ENCODE data around the gene SORD.
"Not testable (repeated sequence)": the region's sequence is repeated elsewhere in the genome, so short reads cannot be mapped to it uniquely, and the experiment has no call there.

Gene SORD

DNA sequence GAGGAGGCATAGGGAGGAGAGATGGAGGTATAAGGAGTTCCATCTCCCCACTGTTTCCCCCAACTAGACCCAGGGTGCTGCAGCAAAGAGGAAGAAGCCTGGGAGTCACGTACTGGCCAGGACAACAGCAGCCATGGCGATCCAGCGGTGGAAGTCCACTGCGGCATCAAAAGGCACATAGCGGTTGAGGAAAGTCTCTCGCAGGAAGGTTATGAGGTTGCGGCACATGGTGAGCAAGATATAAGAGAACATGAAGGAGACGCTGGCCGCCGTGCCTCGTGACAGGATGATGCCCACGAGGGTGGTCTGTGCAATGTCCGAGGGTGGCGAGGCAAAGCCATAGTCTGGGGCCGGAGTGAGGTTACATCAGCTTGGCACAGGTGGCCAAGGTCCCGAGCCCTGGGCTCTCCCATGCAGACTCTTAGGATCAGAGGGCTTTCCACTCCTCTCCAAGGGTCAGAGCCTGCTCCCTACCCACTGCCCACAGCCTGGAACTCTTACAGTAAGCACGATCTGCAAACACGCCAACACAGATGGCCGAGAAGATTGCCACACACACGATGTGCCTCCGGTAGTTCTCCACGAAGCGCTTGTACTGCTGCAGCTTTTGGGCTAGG lies 76.7 kb downstream of the SORD start:
- ATAC-seq (ENCODE audit: low read depth), result no peak
- no peak for DNase-seq (ENCODE audit: low spot score)

DNA sequence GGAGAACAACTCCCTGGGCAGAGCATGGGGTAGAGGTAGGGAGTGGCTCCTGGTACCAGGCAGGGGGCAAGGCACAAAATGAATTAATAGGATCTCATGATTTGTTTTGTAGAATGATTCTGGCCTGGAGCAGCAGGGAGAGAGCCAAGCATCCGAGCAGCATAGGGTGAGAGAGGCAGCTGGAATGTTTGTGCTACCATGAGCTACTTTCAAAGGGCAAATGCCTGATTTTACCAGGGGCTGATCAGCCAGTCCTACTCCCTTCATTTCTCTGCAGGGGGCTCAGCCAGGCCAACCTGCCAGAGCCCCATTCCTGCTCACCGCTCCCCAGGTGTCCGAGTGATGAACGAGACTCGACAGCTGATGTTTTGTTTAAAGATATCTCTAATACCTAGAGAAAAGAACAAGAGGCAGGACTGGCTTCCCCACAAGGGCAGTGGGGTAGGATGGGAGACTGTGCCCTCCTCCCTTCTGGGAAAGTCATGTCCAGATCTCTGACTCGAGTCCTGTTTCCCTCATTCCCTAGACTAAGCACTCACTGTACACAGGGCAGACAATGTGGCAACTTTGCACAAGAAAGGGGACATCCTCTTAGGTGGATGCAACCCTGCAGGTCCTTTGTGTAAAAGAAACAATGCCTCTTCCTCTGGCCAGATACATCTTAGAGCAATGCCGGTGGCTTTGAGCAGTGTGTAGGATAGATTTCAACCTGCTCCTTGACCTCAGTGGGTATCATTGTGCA lies 78.1 kb downstream of the SORD start:
- H3K27me3 ChIP-seq (ENCODE audit: insufficient read depth, poor library complexity, severe bottlenecking), result no peaks in the 10 kb centered on the region
- no peaks in the 10 kb centered on the region for H3K4me1 ChIP-seq (ENCODE audit: insufficient read depth, poor library complexity, severe bottlenecking)
- H3K4me3 ChIP-seq (ENCODE audit: severe bottlenecking), result no peak overlapping the region
- peak; percentile 18; the same call in 1 of the 3 replicates for ATAC-seq (ENCODE audit: low read depth)
- H3K27ac ChIP-seq (ENCODE audit: poor library complexity, severe bottlenecking), result no peak overlapping the region
- H3K36me3 ChIP-seq (ENCODE audit: low read depth), result no peaks in the 10 kb centered on the region
- no peak for DNase-seq (ENCODE audit: low spot score)
- no peaks in the 10 kb centered on the region for H3K9me3 ChIP-seq (ENCODE audit: severe bottlenecking)
- TF ChIP-seq CTCF (IDR thresholded peaks at IDR 0.05; ENCODE audit: poor library complexity, severe bottlenecking), result no peak

More for the DNA sequence above, 76.7 kb downstream of the SORD start:
- H3K9me3 ChIP-seq (ENCODE audit: severe bottlenecking), result no peaks in the 10 kb centered on the region
- no peaks in the 10 kb centered on the region for H3K36me3 ChIP-seq (ENCODE audit: low read depth)
- no peak overlapping the region for H3K4me3 ChIP-seq (ENCODE audit: severe bottlenecking)
- H3K4me1 ChIP-seq (ENCODE audit: insufficient read depth, poor library complexity, severe bottlenecking), result no peaks in the 10 kb centered on the region
- TF ChIP-seq CTCF (IDR thresholded peaks at IDR 0.05; ENCODE audit: poor library complexity, severe bottlenecking), result no peak
- no peak overlapping the region for H3K27ac ChIP-seq (ENCODE audit: poor library complexity, severe bottlenecking)
- no peaks in the 10 kb centered on the region for H3K27me3 ChIP-seq (ENCODE audit: insufficient read depth, poor library complexity, severe bottlenecking)

DNA sequence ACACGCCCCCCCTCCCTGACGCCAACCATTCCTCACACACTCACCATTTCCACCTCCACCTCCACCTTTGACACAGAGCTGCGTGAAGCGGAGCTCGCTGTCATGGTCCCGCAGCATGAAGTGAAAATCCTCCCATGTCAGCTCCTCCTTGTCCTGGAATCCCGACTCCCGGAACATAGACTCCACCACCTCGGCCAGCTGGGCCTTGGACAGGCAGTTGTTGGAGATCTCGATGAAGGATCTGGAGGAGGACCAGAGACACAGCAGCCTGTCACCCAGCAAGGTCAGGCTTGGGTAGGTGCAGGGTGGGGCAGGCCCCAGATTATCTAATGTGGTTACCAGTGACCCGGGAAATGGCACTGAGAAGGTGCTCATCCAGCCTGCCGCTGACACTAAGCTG lies 78.8 kb downstream of the SORD start:
- H3K9me3 ChIP-seq (ENCODE audit: severe bottlenecking), result no peaks in the 10 kb centered on the region
- ATAC-seq (ENCODE audit: low read depth) (no peak), DNase-seq (ENCODE audit: low spot score) (no peak)
- no peak overlapping the region for H3K27ac ChIP-seq (ENCODE audit: poor library complexity, severe bottlenecking)
- H3K4me1 ChIP-seq (ENCODE audit: insufficient read depth, poor library complexity, severe bottlenecking), result no peaks in the 10 kb centered on the region
- no peaks in the 10 kb centered on the region for H3K27me3 ChIP-seq (ENCODE audit: insufficient read depth, poor library complexity, severe bottlenecking)
- no peak overlapping the region for H3K4me3 ChIP-seq (ENCODE audit: severe bottlenecking)
- H3K36me3 ChIP-seq (ENCODE audit: low read depth), result no peaks in the 10 kb centered on the region
- no peak for TF ChIP-seq CTCF (IDR thresholded peaks at IDR 0.05; ENCODE audit: poor library complexity, severe bottlenecking)

DNA sequence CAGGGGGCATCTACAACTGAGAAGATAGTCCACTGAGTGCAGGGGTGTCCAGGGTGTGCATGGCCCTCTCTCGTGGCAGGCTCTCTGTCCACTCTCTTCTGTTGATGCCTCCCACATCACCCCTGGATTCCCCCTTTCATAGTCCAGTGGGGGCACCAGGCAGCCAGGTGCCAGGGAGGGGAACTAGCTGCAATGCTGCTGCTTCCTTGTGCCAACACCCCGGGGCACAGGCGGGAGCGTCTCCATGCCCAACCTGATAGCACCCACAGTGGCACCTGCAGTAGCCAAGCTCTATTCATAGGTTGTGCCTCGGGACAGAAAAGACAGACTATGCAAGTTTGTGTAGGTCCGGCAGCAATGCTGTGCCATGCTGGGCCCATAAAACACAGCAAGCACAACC lies 79.2 kb downstream of the SORD start:
- H3K9me3 ChIP-seq (ENCODE audit: severe bottlenecking), result no peaks in the 10 kb centered on the region
- no peak for ATAC-seq (ENCODE audit: low read depth)
- TF ChIP-seq CTCF (IDR thresholded peaks at IDR 0.05; ENCODE audit: poor library complexity, severe bottlenecking), result no peak
- no peak overlapping the region for H3K27ac ChIP-seq (ENCODE audit: poor library complexity, severe bottlenecking)
- no peak for DNase-seq (ENCODE audit: low spot score)
- no peaks in the 10 kb centered on the region for H3K36me3 ChIP-seq (ENCODE audit: low read depth)
- no peaks in the 10 kb centered on the region for H3K4me1 ChIP-seq (ENCODE audit: insufficient read depth, poor library complexity, severe bottlenecking)
- H3K4me3 ChIP-seq (ENCODE audit: severe bottlenecking), result no peak overlapping the region
- no peaks in the 10 kb centered on the region for H3K27me3 ChIP-seq (ENCODE audit: insufficient read depth, poor library complexity, severe bottlenecking)

DNA sequence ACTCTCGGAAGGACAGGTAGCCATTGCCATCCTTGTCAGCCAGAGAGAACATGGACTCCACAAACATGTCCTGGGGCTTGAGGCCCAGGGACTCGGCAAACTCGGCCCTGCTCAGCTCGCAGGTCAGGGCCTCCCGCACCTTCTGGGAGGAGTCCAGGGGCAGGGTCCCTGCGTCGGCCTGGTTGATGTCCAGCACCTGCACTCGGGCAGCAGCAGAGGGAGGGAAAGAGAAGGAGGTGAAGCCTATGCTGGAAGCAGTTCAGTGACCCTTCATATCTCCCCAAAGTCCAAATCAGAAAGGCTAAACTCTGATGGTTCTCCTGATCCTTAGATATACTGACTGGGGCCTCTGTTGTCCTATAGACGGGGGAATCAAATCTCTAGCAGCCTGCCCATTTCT lies 81.2 kb downstream of the SORD start:
- not testable (repeated sequence) for ATAC-seq (ENCODE audit: low read depth); H3K4me1 ChIP-seq (ENCODE audit: insufficient read depth, poor library complexity, severe bottlenecking)

More for the DNA sequence above, 81.2 kb downstream of the SORD start:
- not testable (repeated sequence) for H3K36me3 ChIP-seq (ENCODE audit: low read depth); H3K27me3 ChIP-seq (ENCODE audit: insufficient read depth, poor library complexity, severe bottlenecking); H3K27ac ChIP-seq (ENCODE audit: poor library complexity, severe bottlenecking); DNase-seq (ENCODE audit: low spot score); H3K9me3 ChIP-seq (ENCODE audit: severe bottlenecking); H3K4me3 ChIP-seq (ENCODE audit: severe bottlenecking)

All from RWPE2 (cell line).